GM12891 (cell line): Measurements from ENCODE around the gene TMEM125. TPM values are rescaled to one million over a fixed set of nuclear protein-coding genes. Genes with fewer than 3 reads are reported as not detected.

Experiments used
- DNase-seq: peaks from one replicate; pipeline ENCODE4 v3.0.0; 2011; ENCODE audit warnings: low spot score; ENCODE audit not compliant: insufficient read length
- FAIRE-seq: peaks from 2 replicates; lab custom pipeline; 2011; peaks lifted over from hg19 to GRCh38; lab: Jason Lieb, UNC
- PAX5 ChIP-seq: IDR thresholded peaks from 2 replicates; pipeline ENCODE4 v1.6.1; 2011; ENCODE audit warnings: low read length, moderate library complexity, mild to moderate bottlenecking; ENCODE audit not compliant: insufficient read depth, severe bottlenecking
- POLR2A ChIP-seq: IDR thresholded peaks from 2 replicates; pipeline ENCODE4 v1.6.1; 2011; ENCODE audit warnings: low read depth, low read length, control low read depth
- POLR2AphosphoS5 ChIP-seq: IDR thresholded peaks from 2 replicates; pipeline ENCODE4 v1.6.1; 2011; ENCODE audit warnings: low read depth, low read length, control low read depth
- POU2F2 ChIP-seq: IDR thresholded peaks from 2 replicates; pipeline ENCODE4 v1.6.1; 2011; ENCODE audit warnings: low read depth, mild to moderate bottlenecking, control low read depth, low read length, moderate library complexity
- SPI1 ChIP-seq: IDR thresholded peaks from 2 replicates; pipeline ENCODE4 v1.6.1; 2011; ENCODE audit warnings: low read depth, low read length, control low read depth
- TAF1 ChIP-seq: IDR thresholded peaks from 2 replicates; pipeline ENCODE4 v1.6.1; 2011; ENCODE audit warnings: low read depth, low read length, control low read depth
- polyA plus RNA-seq: library from polyadenylated mRNA; unstranded; fragments of >200 nt; gene quantifications from one replicate; pipeline ENCODE4 v1.2.1, GENCODE V29; 2012; ENCODE audit warnings: low read depth, missing spikeins, inconsistent platforms; ENCODE audit not compliant: missing spikeins

Gene TMEM125
- not detected for polyA plus RNA-seq

DNA sequence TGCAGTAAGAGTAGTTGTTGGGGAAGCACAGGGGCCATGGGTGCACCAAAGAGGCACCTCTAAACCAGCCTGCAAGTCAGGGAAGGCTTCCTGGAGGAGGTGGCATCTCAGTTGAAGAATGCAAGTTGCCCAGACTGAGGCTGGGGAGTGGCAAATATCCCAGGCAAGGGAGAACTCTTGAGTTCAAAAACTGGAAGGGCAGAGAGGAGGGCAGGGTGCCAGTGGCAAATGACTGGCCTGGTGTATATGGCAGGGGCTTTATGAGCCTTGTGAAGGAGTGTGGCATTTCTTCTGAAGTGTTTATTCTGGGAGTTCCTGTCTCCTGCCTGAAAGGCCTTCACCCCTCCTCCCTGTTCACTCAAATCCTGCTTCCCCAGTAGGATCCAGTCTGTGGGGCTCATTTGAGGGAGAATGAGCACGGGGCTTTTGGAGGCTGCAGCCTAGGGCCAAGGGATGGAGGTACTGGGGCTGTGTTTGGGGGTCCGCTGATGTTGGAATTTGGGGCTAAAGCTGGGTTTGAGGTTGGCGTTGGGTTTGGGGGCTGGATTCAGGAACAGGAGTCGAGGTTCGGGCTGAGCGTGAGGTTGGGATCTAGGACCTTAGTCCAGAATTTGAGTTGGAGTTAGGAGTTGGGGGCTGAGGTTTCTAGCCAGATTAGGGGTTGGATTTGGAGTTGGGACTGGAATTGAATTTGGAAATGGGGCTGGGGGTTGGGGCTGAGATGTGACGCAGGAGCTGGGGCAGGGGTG, at the start of gene TMEM125:
Gene TMEM125 (plus strand): TSS at position 357 of the 749 bp plus-strand sequence. CDS start 2,740 bp downstream, outside the sequence.
- FAIRE-seq (no peak), DNase-seq (no peak)
- TF ChIP-seq PAX5 (no peak), POLR2A (no peak), POLR2AphosphoS5 (no peak), SPI1 (no peak), TAF1 (no peak), POU2F2 (no peak)

DNA sequence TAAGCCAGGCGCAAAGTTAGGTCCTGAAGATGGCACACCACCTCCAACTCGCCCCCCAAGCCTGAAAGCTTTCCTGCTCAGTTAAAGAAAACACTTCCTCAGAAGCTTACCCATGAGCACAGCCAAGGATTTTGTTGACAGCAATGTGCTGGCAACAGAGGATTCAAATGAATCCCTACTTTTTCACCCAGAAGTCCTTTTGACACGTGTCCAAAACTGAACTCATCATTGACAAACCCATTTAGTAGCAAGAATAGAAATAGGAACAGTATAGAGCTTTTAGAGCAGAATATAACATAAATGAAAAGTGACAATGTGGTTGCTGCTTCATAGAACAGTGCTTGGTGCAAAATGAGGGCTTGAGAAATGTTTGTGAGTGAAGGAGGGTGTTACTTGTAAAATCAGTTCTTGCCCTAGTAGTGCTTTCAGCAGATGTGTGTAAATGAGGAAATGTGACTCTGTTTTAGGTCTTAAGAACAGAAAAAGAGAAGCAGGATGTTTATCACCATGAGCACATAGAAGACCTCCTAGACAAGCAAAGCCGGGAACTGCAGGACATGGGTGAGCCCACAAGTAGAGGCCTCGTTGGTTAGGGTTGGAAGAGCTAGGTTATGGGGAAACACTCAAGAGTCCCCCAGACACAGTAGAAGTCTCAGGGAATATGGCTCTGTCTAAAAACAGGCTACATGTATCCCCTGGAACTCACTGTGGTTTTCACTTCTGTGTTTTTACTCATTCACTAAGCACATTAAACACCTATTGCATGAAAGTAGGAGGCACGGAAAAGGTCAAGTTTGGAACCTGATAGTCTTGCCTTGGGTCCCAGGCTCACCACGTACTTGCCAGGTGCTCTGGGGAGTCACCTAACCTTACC, 48.6 kb upstream of the TMEM125 start:
- TF ChIP-seq SPI1: peak; percentile 82
- no peak for TF ChIP-seq POLR2A
- no peak for DNase-seq
- FAIRE-seq: peak; percentile 95

DNA sequence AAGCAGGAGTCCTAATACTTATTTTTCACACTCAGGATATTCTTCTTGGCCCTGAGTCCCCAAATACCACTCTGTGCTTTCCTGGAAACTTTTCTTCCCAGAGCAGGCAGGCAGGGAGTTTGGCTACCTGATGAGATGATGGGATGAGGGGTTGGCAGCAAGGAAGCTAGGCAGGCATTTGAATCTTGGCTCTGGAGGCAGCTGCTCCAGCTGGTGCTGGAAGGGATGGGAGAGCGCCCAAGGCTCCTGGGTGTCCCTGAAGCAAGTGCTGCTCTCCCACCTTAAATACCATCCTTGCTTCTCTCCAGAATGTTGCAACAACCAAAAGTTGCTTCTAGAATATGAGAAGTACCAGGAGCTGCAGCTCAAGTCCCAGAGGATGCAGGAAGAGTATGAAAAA, 48.0 kb upstream of the TMEM125 start:
- no peak for TF ChIP-seq POLR2A
- no peak for FAIRE-seq
- DNase-seq: no peak

DNA sequence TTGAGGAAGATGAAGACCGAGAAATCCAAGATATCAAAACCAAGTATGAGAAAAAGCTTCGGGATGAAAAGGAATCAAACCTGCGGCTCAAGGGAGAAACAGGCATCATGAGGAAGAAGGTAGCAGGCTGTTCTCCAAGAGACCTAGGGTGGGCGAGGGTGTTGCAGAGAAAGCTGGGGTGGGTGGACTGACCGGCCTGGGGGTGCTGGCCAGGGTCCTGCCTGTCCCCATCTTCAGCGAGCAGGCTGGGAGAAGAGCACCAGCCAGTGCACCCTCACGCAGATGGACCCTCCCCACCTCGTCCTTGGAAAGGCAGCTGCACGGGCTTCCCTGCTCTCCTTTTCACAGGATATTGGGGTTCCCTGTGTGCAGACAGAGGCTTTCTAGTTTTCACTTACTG, 46.9 kb upstream of the TMEM125 start:
- DNase-seq: no peak
- TF ChIP-seq POLR2A: no peak
- TF ChIP-seq TAF1: no peak
- no peak for TF ChIP-seq POLR2AphosphoS5
- no peak for TF ChIP-seq PAX5
- no peak for TF ChIP-seq SPI1
- no peak for TF ChIP-seq POU2F2
- no peak for FAIRE-seq

DNA sequence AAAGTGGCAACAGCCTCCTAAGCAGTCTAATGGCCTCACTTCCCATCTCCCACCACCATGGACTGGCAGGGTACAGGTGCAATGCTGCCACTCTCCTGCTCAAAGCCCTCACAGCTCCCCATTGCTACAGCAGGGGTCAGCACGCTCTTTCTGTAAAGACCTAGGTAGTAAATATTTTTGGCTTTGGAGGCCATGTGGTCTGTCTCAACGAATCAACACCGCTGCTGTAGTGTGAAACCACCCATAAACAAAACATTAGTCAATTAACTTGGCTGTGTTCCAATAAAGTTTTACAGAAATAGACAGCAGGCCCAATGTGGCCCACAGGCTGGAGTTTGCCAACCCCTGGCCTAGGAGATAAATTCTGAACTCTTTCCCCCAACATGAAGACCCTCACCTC, 44.6 kb upstream of the TMEM125 start:
- FAIRE-seq: no peak
- no peak for DNase-seq
- TF ChIP-seq SPI1: no peak
- TF ChIP-seq POLR2A: no peak
- TF ChIP-seq POU2F2: no peak
- no peak for TF ChIP-seq TAF1

DNA sequence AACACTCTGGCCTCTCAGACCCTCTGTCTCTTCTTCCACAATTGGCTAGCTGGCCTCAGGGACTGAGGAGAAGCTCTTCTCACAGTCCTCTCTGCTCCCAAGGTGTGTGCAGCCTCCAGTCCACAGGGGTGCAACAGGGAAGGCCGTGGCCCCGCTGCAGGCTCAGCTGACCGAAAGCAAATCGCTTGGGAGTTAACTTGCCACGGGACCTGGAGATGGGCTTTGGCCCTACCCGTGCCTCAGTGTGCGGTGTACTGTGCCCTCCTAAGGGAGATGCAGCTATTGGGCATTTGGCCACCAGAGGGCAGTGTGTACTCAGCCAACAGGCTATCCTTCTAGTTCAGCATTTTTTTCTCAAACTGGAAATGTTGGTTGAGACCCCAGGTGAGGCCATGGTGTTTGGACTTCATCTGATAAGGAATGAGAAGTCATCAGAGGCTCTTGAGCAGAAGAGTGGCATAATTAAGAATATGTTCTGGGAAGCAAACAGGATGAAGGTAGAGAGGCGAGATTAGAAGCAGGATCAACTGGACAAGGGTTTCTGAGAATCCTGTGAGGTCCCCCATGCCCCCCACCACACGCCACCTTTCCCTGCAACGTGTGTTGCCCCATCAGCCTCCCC, 42.5 kb upstream of the TMEM125 start:
- FAIRE-seq: peak; percentile 99
- TF ChIP-seq POLR2AphosphoS5: no peak
- no peak for TF ChIP-seq TAF1
- TF ChIP-seq POLR2A: no peak
- TF ChIP-seq SPI1: no peak
- DNase-seq: peak; percentile 54

DNA sequence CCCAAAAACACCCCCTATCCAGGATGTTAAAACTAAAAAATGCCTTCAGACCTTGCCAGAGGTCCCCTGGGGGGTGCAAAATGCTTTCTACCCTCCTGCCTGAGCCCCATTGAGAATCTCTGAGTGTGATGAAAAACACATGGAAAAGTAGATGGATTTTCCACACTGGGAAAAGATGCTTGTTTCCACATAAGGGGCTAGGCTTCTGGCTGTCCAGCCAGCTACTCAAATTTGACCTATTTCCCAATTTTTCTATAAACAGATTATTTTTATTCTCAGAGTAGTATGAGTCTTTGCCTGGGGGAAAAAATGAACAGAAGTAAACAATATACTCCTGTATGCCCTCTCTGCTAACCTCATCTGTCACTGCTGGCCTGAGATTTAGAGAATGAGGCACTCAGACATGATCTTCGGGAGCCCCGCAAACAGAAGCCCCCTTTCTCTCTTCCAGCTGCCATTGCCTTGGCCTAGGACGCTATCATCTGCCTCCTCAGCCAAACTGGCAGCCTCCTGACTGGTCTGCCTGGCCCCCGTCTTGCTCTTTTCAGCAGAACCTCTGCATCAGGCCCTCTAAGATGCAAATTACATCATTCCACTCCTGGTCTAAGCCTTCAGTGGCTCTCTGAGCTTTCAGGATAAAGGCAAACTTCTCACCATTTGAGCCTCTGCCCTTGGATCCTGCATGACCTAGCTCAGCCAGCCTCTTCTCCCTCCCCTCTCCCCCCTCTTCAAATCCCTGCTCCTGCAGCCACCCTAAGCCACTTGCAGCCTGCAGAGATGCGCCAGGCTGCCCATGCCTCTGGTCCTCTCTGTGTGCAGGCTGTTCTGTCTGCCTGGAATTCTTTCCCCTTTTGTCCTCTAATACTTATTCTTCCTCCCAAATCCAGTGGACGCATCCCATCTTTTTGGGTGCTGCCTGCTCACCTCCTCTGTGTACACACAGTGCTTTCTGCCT, 39.7 kb upstream of the TMEM125 start:
- TF ChIP-seq TAF1 (no peak), SPI1 (no peak), POLR2A (no peak), PAX5 (no peak), POU2F2 (no peak), POLR2AphosphoS5 (no peak)
- FAIRE-seq (no peak), DNase-seq (no peak)

DNA sequence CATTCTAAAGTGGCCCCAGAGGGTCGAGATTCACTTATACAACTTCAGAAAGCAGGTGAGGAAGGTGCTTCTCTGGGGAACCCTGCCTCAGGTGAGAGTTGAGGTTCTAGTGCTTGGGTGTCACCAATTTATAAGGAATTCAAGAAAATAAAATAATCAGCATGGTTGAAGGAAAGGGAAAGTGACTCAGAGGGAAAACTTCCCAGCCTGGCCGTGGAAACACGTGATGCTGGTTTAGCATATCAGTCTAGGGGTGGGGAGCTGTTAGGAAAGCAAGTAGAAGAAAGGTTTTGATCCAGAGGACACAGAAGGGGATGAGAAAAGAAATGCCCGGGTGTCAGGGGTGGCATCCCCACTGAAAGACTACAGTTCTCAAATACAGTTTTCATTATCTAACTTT, 37.7 kb upstream of the TMEM125 start:
- DNase-seq: no peak
- FAIRE-seq: no peak
- TF ChIP-seq TAF1: no peak
- TF ChIP-seq POLR2A: no peak
- TF ChIP-seq PAX5: no peak
- TF ChIP-seq SPI1: no peak
- TF ChIP-seq POLR2AphosphoS5: no peak
- TF ChIP-seq POU2F2: no peak

DNA sequence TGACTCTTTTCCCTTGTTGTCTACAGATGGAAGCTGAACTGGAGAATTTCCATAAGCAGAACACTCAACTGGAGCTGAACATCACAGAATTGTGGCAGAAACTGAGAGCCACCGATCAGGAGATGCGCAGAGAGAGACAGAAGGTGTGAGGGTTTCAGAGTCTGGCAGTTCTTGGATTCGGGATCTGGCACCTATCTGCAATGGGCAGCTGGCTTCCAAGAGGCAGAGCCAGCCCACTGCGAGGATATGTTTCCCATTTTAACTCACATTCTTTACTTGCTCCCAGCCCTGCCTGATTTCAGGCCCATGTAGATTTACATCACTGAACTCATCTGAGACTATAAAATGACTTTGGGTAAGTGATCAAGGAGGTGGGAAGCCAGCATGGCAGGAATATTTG, 37.3 kb upstream of the TMEM125 start:
- no peak for FAIRE-seq
- no peak for DNase-seq
- TF ChIP-seq POU2F2: no peak
- no peak for TF ChIP-seq POLR2A
- no peak for TF ChIP-seq PAX5
- TF ChIP-seq POLR2AphosphoS5: no peak
- no peak for TF ChIP-seq TAF1
- TF ChIP-seq SPI1: no peak
